B cell (primary cell): ENCODE data around the gene CCL17. TPM values are rescaled to one million over a fixed set of nuclear protein-coding genes. Genes with fewer than 3 reads are reported as not detected.

Experiments used
- ATAC-seq: fragments of 200-7000 bp; cut with Tn5 transposase; one replicate; pipeline ENCODE4 v1.10.0; 2021; ENCODE audit warnings: low read depth, mild to moderate bottlenecking, moderate number of reproducible peaks, moderate library complexity
- CTCF ChIA-PET: fragments of 350-600 bp; sonication (Branson Sonifier 250); formaldehyde crosslinking; loops from one replicate; lab custom pipeline; 2021; ENCODE audit warnings: antibody characterized with exemption, inconsistent platforms; lab: Charles Lee
- POLR2A ChIA-PET: fragments of 350-600 bp; sonication (Branson Sonifier 250); formaldehyde crosslinking; loops from one replicate; lab custom pipeline; 2021; ENCODE audit warnings: antibody characterized with exemption; lab: Charles Lee
- DNase-seq: peaks from one replicate; pipeline ENCODE4 v3.0.0; 2013
- H2AFZ ChIP-seq: 2 replicates; pipeline ENCODE4 v1.6.1; 2012; ENCODE audit warnings: mild to moderate bottlenecking, low read depth, low read length; ENCODE audit not compliant: insufficient read depth, poor library complexity, severe bottlenecking
- H3K27ac ChIP-seq, 2 donors: 1 replicate in 1 of 2; 2 replicates in 1 of 2; pipeline ENCODE4 v1.5.1; 2012 to 2013; ENCODE audit warnings: low read length in 2 of 2, mild to moderate bottlenecking in 2 of 2, moderate library complexity in 1 of 2
- H3K27me3 ChIP-seq, 4 experiments: fragments of 200-600 bp in 1 of 4; sonication (generic) in 1 of 4; replicated peaks in 1 of 4; 1 replicate in 2 of 4; 2 replicates in 2 of 4; pipeline versions ENCODE4 v1.6.1 to v1.7.0; 2013 to 2016; ENCODE audit warnings: low read length in 3 of 4, mild to moderate bottlenecking in 2 of 4, mixed read lengths in 1 of 4, moderate library complexity in 1 of 4; ENCODE audit not compliant: insufficient read depth in 4 of 4, control insufficient read depth in 3 of 4; ENCODE audit errors: control extremely low read depth in 1 of 4
- H3K36me3 ChIP-seq, 2 experiments: replicated peaks in 1 of 2; 1 replicate in 1 of 2; 2 replicates in 1 of 2; pipeline versions ENCODE4 v1.6.1 to v1.7.1; 2013; ENCODE audit warnings: low read length in 1 of 2; ENCODE audit not compliant: insufficient read depth in 2 of 2, control insufficient read depth in 1 of 2; ENCODE audit errors: control extremely low read depth in 1 of 2, extremely low read depth in 1 of 2
- H3K4me1 ChIP-seq, 2 donors: fragments of 200-600 bp in 1 of 2; sonication (generic) in 1 of 2; 1 replicate in 1 of 2; 2 replicates in 1 of 2; pipeline versions ENCODE4 v1.5.1 to v1.6.1; 2013 to 2017; ENCODE audit warnings: low read length in 2 of 2; ENCODE audit not compliant: control insufficient read depth in 2 of 2, insufficient read depth in 2 of 2
- H3K4me2 ChIP-seq: replicated peaks from 2 replicates; pipeline ENCODE3; 2012; ENCODE audit warnings: mild to moderate bottlenecking, low read depth, low read length; ENCODE audit not compliant: poor library complexity, severe bottlenecking
- H3K4me3 ChIP-seq, 5 experiments: fragments of 200-600 bp in 1 of 5; sonication (generic) in 1 of 5; 1 replicate in 3 of 5; 2 replicates in 2 of 5; pipeline versions ENCODE4 v1.5.1 to v1.7.0; 2011 to 2016; ENCODE audit warnings: low read length in 4 of 5, mild to moderate bottlenecking in 4 of 5, low read depth in 2 of 5, control low read depth in 1 of 5, moderate library complexity in 1 of 5; ENCODE audit not compliant: insufficient read depth in 1 of 5; ENCODE audit errors: control extremely low read depth in 1 of 5, extremely low read depth in 1 of 5
- H3K79me2 ChIP-seq: fragments of 200-600 bp; sonication (generic); one replicate; pipeline ENCODE4 v1.6.0; 2016; ENCODE audit warnings: low read length; ENCODE audit not compliant: control insufficient read depth, insufficient read depth
- H3K9ac ChIP-seq: fragments of 200-600 bp; sonication (generic); 2 replicates; pipeline ENCODE4 v1.6.1; 2017; ENCODE audit warnings: mild to moderate bottlenecking, low read length, moderate library complexity
- H3K9me3 ChIP-seq, 3 donors: one replicate each; pipeline versions ENCODE4 v1.6.1 to v1.7.1; 2013; ENCODE audit warnings: low read length in 2 of 3; ENCODE audit not compliant: control insufficient read depth in 2 of 3, insufficient read depth in 1 of 3; ENCODE audit errors: control extremely low read depth in 1 of 3
- H4K20me1 ChIP-seq: 2 replicates; pipeline ENCODE4 v1.6.0; 2012; ENCODE audit warnings: mild to moderate bottlenecking, low read length; ENCODE audit not compliant: insufficient read depth, control insufficient read depth, poor library complexity, severe bottlenecking
- H3K27ac Mint-ChIP-seq: one replicate; pipeline ENCODE4 v1.8.0; 2021; ENCODE audit warnings: mixed read lengths
- H3K27me3 Mint-ChIP-seq: one replicate; pipeline ENCODE4 v1.8.0; 2021; ENCODE audit warnings: mixed read lengths
- H3K4me1 Mint-ChIP-seq: one replicate; pipeline ENCODE4 v1.8.0; 2021; ENCODE audit warnings: mixed read lengths
- H3K4me3 Mint-ChIP-seq: one replicate; pipeline ENCODE4 v1.8.0; 2021; ENCODE audit warnings: mixed read lengths
- H3K9me3 Mint-ChIP-seq: one replicate; pipeline ENCODE4 v1.8.0; 2022; ENCODE audit warnings: mixed read lengths; ENCODE audit not compliant: insufficient read depth
- EZH2 ChIP-seq: IDR thresholded peaks from 2 replicates; pipeline ENCODE4 v1.6.1; 2012; ENCODE audit warnings: borderline replicate concordance, low read depth, mild to moderate bottlenecking, moderate library complexity, low read length; ENCODE audit not compliant: insufficient read depth, poor library complexity, severe bottlenecking
- WGBS: methylation state at CpG from one replicate; pipeline ENCODE4 v1.1.5; 2013; ENCODE audit warnings: missing lambda C conversion rate; ENCODE audit not compliant: insufficient coverage; 5-methylcytosine and 5-hydroxymethylcytosine counted together
- intact Hi-C: fragments of 100-400 bp; cut with micrococcal nuclease; formaldehyde crosslinking; loops from one replicate; pipeline ENCODE4 v1.10.0; 2022
- polyA plus RNA-seq: library from polyadenylated mRNA; depleted of rRNA; stranded (reverse); fragments of >200 nt; gene quantifications from 2 replicates; pipeline ENCODE4 v1.2.3, GENCODE V29; 2012
- total RNA-seq, 2 donors: library from RNA; stranded (reverse); fragments of 120-200 nt in 1 of 2; gene quantifications; 1 replicate in 1 of 2; 2 replicates in 1 of 2; pipeline versions ENCODE4 v1.2.3 to v1.2.4, GENCODE V29; 2013 to 2022
- TF ChIP-seq, protein P1 (sequence below): fragments of 200-600 bp; IDR thresholded peaks from one replicate; pipeline ENCODE4 v1.8.0; 2022; ENCODE audit warnings: antibody characterized with exemption, mild to moderate bottlenecking

Gene CCL17
- total and polyA plus RNA-seq, 2 donors (not counting 1 experiment from before 2014, with no cell fraction given): not detected

DNA sequence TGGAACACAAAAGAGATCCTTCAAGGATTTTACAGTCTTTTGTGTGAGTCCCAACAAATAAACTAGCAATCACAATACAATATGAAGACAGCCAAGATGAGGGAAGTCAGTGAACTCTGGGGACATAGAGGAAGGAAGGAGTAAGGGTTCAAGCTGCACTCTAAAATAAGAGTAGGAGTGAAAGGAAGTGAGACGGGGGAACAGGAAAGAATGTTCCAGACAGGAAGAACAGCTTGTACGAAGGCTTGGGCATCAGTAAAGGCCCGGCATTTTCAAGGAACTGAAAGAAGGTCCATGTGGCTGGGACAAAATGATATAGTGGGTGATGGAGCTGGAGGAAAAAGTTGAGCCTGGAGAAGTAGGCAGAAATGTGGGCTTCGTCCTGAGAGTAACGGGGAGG lies 4.5 kb downstream of the CCL17 start:
- ATAC-seq (no peak), DNase-seq (no peak)
- peak overlapping the region; percentile 4 for H3K27ac Mint-ChIP-seq
- CTCF ChIA-PET: interaction anchor here (1.6 to 7.1 kb wide), 2 partner anchors 9 to 107 kb away, joined by 5 to 63 read pairs; no protein-coding TSS in a partner anchor
- H3K4me2 ChIP-seq: no peak overlapping the region
- no peaks in the 10 kb centered on the region for H3K9me3 Mint-ChIP-seq
- H3K27me3 Mint-ChIP-seq: no peaks in the 10 kb centered on the region
- H3K27ac ChIP-seq: no peak overlapping the region
- H4K20me1 ChIP-seq: no peaks in the 10 kb centered on the region
- no peaks in the 10 kb centered on the region for H3K27me3 ChIP-seq
- H3K9me3 ChIP-seq: peaks cover 0 to 15% (median 0%) of the 10 kb centered on the region in 3 donors
- H2AFZ ChIP-seq: no peak overlapping the region
- H3K4me3 ChIP-seq: no peak overlapping the region
- WGBS: 40% methylated on average over 5 of the region's 5 CpGs
- H3K4me1 ChIP-seq: peaks cover 41 to 44% of the 10 kb centered on the region in 2 donors
- H3K4me1 Mint-ChIP-seq: peaks cover 46% of the 10 kb centered on the region
- intact Hi-C loops: no loop called here
- TF ChIP-seq, protein P1, sequence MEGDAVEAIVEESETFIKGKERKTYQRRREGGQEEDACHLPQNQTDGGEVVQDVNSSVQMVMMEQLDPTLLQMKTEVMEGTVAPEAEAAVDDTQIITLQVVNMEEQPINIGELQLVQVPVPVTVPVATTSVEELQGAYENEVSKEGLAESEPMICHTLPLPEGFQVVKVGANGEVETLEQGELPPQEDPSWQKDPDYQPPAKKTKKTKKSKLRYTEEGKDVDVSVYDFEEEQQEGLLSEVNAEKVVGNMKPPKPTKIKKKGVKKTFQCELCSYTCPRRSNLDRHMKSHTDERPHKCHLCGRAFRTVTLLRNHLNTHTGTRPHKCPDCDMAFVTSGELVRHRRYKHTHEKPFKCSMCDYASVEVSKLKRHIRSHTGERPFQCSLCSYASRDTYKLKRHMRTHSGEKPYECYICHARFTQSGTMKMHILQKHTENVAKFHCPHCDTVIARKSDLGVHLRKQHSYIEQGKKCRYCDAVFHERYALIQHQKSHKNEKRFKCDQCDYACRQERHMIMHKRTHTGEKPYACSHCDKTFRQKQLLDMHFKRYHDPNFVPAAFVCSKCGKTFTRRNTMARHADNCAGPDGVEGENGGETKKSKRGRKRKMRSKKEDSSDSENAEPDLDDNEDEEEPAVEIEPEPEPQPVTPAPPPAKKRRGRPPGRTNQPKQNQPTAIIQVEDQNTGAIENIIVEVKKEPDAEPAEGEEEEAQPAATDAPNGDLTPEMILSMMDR: no peak
- no peak for TF ChIP-seq EZH2
- POLR2A ChIA-PET: no interaction called here
- H3K9ac ChIP-seq: no peak overlapping the region
- no peaks in the 10 kb centered on the region for H3K79me2 ChIP-seq
- no peak overlapping the region for H3K4me3 Mint-ChIP-seq
- no peaks in the 10 kb centered on the region for H3K36me3 ChIP-seq

DNA sequence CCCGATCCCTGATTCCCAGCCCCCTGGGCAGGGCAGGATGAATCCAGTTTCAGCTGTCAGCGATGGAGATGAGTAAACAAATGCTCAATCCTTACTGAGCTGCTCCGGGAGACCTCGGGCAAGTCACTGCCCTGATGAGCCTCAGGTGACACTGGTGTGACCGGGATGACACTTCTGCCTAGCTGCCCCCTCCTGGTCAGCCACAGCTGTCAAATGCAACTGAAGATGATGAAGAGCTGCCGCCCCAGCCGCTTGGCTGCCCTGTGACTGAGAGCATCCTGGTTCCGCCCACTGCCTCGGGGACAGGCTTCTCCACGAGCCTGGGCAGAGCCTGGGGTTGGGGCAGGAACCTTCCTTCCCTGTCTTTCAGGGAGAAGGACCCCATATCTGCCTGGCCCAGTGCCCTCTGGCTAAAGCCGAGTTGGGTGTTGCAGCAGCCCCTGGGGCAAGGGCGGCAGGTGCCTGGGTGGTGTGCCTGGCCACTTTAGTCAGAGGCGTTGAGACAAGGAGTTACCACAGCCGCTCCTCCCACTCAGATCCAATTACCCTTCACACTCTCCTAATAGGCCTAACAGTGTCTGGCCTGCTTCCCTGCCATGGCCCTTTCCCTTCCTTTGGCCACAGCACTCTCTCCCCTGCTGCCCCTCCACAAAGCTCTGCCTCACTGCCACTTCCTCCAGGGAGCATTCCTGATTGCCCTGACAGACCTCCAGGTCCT lies 5.5 kb downstream of the CCL17 start:
- Mint-ChIP-seq H3K4me3 (no peak overlapping the region), H3K27me3 (no peaks in the 10 kb centered on the region), H3K9me3 (no peaks in the 10 kb centered on the region), H3K27ac (peak overlapping the region; percentile 43), H3K4me1 (peaks cover 48% of the 10 kb centered on the region)
- ATAC-seq: no peak
- DNase-seq: no peak
- H3K4me1 ChIP-seq: peaks cover 42 to 49% of the 10 kb centered on the region in 2 donors
- TF ChIP-seq, protein P1: no peak
- TF ChIP-seq EZH2: no peak
- ChIA-PET CTCF (interaction anchor here (1.6 to 7.1 kb wide), 2 partner anchors 8 to 108 kb away, joined by 5 to 63 read pairs; no protein-coding TSS in a partner anchor), POLR2A (no interaction called here)
- H2AFZ ChIP-seq: no peak overlapping the region
- peaks cover 0 to 15% (median 0%) of the 10 kb centered on the region in 3 donors for H3K9me3 ChIP-seq
- 91% methylated on average over 14 of the region's 14 CpGs for WGBS
- no peaks in the 10 kb centered on the region for H3K27me3 ChIP-seq
- no peaks in the 10 kb centered on the region for H3K36me3 ChIP-seq
- no peaks in the 10 kb centered on the region for H4K20me1 ChIP-seq
- no peak overlapping the region for H3K4me3 ChIP-seq
- H3K4me2 ChIP-seq: no peak overlapping the region
- no peak overlapping the region for H3K27ac ChIP-seq
- H3K9ac ChIP-seq: no peak overlapping the region
- H3K79me2 ChIP-seq: no peaks in the 10 kb centered on the region
- intact Hi-C loops: no loop called here
